Naive B cell (primary cell): ENCODE data around the gene SPATS2L. TPM values are rescaled to one million over a fixed set of nuclear protein-coding genes. Genes with fewer than 3 reads are reported as not detected.

ENCODE experiments used
- ATAC-seq, 2 donors: fragments of 150-1000 bp; cut with Tn5 transposase; 2 replicates each; pipeline ENCODE4 v1.10.0; 2021; ENCODE audit warnings: low read depth in 2 of 2, mild to moderate bottlenecking in 2 of 2, moderate library complexity in 2 of 2
- DNase-seq: peaks from one replicate; pipeline ENCODE4 v3.0.0; 2022
- H3K27ac Mint-ChIP-seq, 6 donors: one replicate each; pipeline ENCODE4 v1.8.0; 2020 to 2022; ENCODE audit warnings: mild to moderate bottlenecking in 6 of 6, mixed read lengths in 6 of 6, moderate library complexity in 5 of 6, inconsistent platforms in 2 of 6
- H3K27me3 Mint-ChIP-seq, 3 donors: one replicate each; pipeline ENCODE4 v1.8.0; 2021 to 2022; ENCODE audit warnings: mixed read lengths in 3 of 3, mild to moderate bottlenecking in 1 of 3
- H3K36me3 Mint-ChIP-seq, 2 donors: one replicate each; pipeline ENCODE4 v1.8.0; 2020 to 2022; ENCODE audit warnings: mixed read lengths in 2 of 2, inconsistent platforms in 1 of 2, mild to moderate bottlenecking in 1 of 2
- H3K4me1 Mint-ChIP-seq, 3 donors: one replicate each; pipeline ENCODE4 v1.8.0; 2020 to 2022; ENCODE audit warnings: mixed read lengths in 3 of 3, inconsistent platforms in 1 of 3, mild to moderate bottlenecking in 1 of 3, moderate library complexity in 1 of 3
- H3K4me3 Mint-ChIP-seq, 8 donors: one replicate each; pipeline ENCODE4 v1.8.0; 2020 to 2022; ENCODE audit warnings: mild to moderate bottlenecking in 8 of 8, mixed read lengths in 8 of 8, moderate library complexity in 8 of 8, inconsistent platforms in 2 of 8
- H3K9me3 Mint-ChIP-seq, 7 donors: one replicate each; pipeline ENCODE4 v1.8.0; 2020 to 2022; ENCODE audit warnings: mixed read lengths in 7 of 7, mild to moderate bottlenecking in 5 of 7, inconsistent platforms in 2 of 7, moderate library complexity in 1 of 7
- polyA plus RNA-seq, 6 donors: library from polyadenylated mRNA; unstranded; fragments of 300-500 nt; fragmentation: Illumina TruSeq; gene quantifications; one replicate each; pipeline ENCODE4 v1.2.3, GENCODE V29; 2021; ENCODE audit warnings: low read depth in 6 of 6

SPATS2L gene
- polyA plus RNA-seq, 6 donors from 2014 or later: 0.33 to 2.8 (median 1.2) TPM; not detected in 3

DNA sequence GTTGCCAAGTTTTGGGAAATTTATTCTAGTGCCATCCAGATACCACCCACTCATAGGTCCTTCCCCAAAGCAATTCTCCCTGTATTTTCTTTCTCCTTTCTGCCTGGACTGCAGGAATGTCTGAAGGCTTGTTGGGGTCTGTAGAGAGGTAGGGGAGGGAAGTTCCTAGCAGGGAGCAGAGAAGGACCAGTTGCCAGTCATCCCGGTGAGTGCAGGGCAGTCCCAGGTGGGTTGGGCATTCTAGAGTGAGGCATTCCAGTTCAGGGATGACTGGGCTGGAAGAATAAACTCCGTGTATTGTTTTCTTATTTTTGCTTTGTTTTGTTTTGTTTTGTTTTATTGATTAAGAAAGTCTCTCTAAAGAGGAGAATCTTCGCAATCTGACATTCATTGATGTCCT lies 58.1 kb downstream of the SPATS2L start:
- ATAC-seq (no peak), DNase-seq (no peak)
- H3K27me3 Mint-ChIP-seq: peaks cover 7 to 15% (median 13%) of the 10 kb centered on the region in 3 donors
- H3K27ac Mint-ChIP-seq: no peak overlapping the region
- no peaks in the 10 kb centered on the region for H3K9me3 Mint-ChIP-seq
- no peak overlapping the region for H3K4me3 Mint-ChIP-seq
- H3K4me1 Mint-ChIP-seq: no peaks in the 10 kb centered on the region
- H3K36me3 Mint-ChIP-seq: no peaks in the 10 kb centered on the region

DNA sequence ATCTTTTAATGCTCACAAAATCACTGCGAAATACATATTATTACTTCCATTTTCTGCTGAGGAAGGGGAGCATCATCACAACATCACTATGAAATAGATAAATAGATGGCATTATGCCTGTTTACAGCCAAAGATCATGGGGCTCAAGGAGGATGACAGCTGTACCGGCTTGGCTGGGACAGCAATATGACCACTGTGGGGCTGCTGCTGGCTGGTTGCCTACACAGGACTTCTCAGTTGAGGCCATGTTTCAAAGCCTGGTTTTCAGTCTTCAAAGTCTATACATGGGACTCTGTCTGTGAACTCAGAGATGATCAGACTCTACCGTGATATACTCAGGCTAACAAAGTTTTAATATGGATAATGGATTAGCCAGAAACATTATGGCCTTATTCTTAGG lies 58.7 kb downstream of the SPATS2L start:
- ATAC-seq (no peak), DNase-seq (no peak)
- H3K4me1 Mint-ChIP-seq: no peaks in the 10 kb centered on the region
- peaks cover 7 to 15% (median 8%) of the 10 kb centered on the region in 3 donors for H3K27me3 Mint-ChIP-seq
- no peaks in the 10 kb centered on the region for H3K9me3 Mint-ChIP-seq
- no peak overlapping the region for H3K27ac Mint-ChIP-seq
- H3K4me3 Mint-ChIP-seq: no peak overlapping the region
- no peaks in the 10 kb centered on the region for H3K36me3 Mint-ChIP-seq

DNA sequence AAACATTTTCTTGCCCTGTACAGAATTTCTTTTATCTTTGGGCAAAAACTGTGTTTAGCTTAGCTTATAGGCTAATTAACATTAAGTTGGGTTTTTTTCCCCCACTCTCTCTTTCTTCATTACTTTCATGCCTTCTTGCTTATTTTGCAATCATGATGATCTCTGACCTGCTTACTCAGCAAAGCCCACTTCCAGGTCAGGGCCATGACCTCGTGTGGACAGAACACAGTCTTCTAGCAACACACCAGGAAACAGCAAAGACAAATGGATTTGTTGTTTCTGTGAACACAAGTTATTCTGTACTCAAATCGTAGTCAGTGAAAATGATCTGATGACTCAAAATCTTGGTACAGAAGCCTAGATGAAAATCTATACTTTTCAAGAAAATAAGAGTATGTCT lies 60.7 kb downstream of the SPATS2L start:
- ATAC-seq: no peak
- Mint-ChIP-seq H3K27ac (no peak overlapping the region), H3K4me3 (peak overlapping the region in 1 of 8 donors; percentile 30), H3K4me1 (no peaks in the 10 kb centered on the region), H3K36me3 (no peaks in the 10 kb centered on the region), H3K27me3 (peaks cover 6 to 15% (median 7%) of the 10 kb centered on the region in 3 donors), H3K9me3 (no peaks in the 10 kb centered on the region)
- no peak for DNase-seq

DNA sequence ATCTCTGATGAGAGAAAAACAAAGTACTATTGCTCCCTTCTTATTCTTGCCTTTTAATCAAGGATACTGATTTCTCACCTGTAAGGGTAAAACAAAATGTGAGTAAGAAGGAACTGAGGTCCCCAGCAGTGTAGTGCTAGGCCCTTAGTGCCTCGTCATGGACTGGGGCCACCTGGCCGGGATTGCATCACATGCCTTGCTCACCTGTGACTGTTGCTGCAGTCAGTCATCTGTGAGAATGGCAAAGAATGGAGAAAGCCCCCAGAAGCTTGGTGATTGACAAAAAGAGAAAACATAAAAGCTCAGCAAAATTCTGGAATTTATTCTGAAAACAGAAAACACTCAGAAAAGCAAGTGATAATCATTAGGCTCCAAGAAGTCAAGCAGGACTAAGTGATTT lies 63.4 kb downstream of the SPATS2L start:
- DNase-seq (no peak), ATAC-seq (no peak)
- Mint-ChIP-seq H3K27me3 (peaks cover 0 to 9% (median under 1%) of the 10 kb centered on the region in 3 donors), H3K36me3 (no peaks in the 10 kb centered on the region), H3K27ac (no peak overlapping the region), H3K9me3 (no peaks in the 10 kb centered on the region), H3K4me3 (no peak overlapping the region), H3K4me1 (peaks cover 7 to 12% (median 10%) of the 10 kb centered on the region in 3 donors)

DNA sequence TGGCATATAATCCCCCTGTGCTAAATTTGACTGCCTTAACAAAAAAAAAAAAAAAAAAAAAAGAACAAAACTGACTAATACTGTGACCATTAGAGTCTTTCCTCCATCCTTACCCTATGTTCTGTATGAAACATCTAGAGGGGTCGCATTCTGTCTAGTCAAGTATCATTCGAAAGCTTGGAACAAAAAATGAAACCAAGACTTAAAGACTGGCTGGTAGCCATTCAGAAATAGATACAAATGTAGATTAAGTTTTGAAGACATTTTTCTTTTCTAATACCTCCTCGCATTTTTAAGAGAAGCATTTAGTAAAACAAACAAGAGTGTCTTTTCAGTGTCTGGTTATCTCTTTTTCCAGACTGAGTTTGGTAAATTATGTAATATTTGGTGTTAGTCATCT lies 66.7 kb downstream of the SPATS2L start:
- DNase-seq (no peak), ATAC-seq (no peak)
- Mint-ChIP-seq H3K4me1 (peaks cover 10 to 20% (median 12%) of the 10 kb centered on the region in 3 donors), H3K9me3 (no peaks in the 10 kb centered on the region), H3K27ac (peak overlapping the region in 1 of 6 donors; percentile 46), H3K27me3 (no peaks in the 10 kb centered on the region), H3K36me3 (no peaks in the 10 kb centered on the region), H3K4me3 (peak overlapping the region in 2 of 8 donors; percentile 21 to 72)

DNA sequence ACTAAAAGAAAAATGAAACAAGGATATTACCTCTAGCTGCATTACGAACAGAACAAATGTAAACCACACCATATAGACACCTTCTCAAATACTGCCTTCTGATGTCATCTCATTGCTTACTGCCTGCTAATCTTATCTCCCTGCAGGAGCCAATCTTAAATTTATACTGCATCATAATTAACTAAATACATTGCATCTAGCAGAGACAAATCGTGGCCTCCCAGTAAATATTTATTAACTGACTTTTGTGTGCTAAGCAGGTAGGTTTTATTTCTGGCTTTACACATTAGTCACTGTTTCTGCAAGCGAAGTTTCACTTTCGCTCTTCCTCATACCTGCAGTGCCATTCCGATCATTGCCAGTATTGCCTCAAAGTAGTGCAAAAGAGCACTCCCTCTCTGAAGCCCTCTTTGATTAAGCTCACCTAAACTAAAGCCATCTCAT lies 67.5 kb downstream of the SPATS2L start:
- Mint-ChIP-seq H3K4me1 (peaks cover 10 to 20% (median 12%) of the 10 kb centered on the region in 3 donors), H3K36me3 (no peaks in the 10 kb centered on the region), H3K9me3 (no peaks in the 10 kb centered on the region), H3K4me3 (peak overlapping the region; percentile 68 to 91 (median 82)), H3K27ac (peak overlapping the region in 1 of 6 donors; percentile 68), H3K27me3 (no peaks in the 10 kb centered on the region)
- DNase-seq: peak; percentile 29
- peak; percentile 74 to 88 for ATAC-seq

DNA sequence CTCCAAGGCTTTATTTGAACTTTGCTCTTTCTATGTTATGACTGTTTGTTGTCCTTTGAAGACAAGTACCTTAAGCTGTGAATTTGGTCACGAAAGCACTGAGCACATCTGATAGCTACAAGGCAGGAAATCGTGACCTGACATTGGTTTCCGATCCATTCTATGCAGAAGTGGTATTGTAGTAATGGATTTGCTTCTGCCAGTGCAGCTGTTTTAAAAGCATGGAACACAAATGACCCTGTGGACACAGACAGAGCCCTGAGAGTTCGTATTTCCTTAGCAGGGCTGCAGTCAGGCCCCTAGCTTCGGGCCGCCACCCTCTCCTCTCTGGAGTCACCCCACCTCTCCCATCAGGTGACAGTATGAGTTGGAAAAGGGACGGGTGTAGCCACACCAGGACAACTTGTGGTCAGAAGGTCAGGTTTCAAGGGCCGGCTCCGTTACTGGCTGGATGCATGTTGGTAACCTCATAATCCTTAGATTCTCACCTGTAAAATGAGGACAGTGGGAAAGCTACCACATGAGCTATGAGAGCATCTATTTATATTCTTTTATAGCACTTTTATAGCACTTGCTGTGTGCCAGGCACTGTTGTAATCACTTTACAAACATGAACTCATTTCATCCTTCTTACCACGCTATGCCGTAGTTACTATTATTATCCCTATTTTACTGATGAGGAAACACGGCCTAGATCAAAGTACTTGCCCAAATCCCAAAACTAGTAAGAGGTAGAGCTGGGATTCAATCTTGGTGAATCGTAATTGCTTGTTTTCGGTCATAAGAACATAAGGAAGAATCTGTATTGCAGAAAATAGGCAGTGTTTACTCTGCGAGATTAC lies 70.2 kb downstream of the SPATS2L start:
- DNase-seq (no peak), ATAC-seq (no peak)
- no peaks in the 10 kb centered on the region for H3K27me3 Mint-ChIP-seq
- H3K4me1 Mint-ChIP-seq: peaks cover 10 to 20% (median 12%) of the 10 kb centered on the region in 3 donors
- no peaks in the 10 kb centered on the region for H3K9me3 Mint-ChIP-seq
- no peak overlapping the region for H3K27ac Mint-ChIP-seq
- no peaks in the 10 kb centered on the region for H3K36me3 Mint-ChIP-seq
- peak overlapping the region in 1 of 8 donors; percentile 9 for H3K4me3 Mint-ChIP-seq

DNA sequence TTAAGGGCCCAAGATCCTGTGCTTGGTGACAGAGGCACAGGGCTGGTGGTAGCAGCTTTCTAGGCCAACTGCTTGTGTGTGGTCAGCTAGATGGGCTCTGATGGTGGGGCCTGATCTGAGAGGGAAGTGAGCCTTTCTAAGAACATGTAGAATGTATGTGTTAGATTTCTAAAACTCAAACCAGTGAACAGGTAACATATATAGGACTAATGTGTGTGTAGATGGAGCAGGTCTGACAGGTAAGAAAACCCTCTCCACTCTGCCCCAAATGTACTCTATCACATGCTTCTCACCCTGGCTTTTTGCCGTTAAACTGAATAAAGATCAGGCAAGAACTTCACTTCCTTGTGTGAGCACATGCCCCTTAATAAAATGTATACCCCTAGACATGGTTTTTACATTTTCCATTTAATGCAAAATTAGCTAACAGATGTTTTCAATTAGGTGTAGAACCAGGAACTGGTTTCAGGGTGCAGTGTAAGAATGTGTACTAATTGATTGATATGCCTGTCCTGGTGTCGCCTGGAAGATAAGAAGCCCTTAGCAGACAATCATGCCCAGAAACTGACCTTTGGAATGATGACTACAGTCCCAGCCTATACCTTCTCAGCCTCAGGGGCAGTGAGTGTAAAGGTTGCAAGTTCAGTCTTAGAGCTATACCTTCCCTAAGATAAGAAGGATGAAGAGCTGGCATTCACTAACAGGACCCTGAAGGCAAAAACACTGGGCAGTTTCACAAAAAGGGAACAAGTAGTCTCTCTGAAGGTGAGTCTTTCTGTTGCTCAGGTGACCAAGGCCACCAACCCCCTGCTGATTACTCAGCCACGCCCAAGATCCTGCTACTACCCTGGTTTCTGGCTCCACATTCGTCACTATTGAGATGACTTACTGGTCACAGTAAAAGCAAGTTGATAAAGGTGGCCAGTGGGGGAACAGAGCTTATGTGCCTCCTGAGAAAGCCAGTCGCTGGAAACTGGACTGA lies 71.2 kb downstream of the SPATS2L start:
- Mint-ChIP-seq H3K36me3 (no peaks in the 10 kb centered on the region), H3K9me3 (no peaks in the 10 kb centered on the region), H3K27me3 (no peaks in the 10 kb centered on the region), H3K4me1 (peaks cover 10 to 20% (median 12%) of the 10 kb centered on the region in 3 donors), H3K27ac (no peak overlapping the region), H3K4me3 (no peak overlapping the region)
- ATAC-seq (no peak), DNase-seq (no peak)

DNA sequence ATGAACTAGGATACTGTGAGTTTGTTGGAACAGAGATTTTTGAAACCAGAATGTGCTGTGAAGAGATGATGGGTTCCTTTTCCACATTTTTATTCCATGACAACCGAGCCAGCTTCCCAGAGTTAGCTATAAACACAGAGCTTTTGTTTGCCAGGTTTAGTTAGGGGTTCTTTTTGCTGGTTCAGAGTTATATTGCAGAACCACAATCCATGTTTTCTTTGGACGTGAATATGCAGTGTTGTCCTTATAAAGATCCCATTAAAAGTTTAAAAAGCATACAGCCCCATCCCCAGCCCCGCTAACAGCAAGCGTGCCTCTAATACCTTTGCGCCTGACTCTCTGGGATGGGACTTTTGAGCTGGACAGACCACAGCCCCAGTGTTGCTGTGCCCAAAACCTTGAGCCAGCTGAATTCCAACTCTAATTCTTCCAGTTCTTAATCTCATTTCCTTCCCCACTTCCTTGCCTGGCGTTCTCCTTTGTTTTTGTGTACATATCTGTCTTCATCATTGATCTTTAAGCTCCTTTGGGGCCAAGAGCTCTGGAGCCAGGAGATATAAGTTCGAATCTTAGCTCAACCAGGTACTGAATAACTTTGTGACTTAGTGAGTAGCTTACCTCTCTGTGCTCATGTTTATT lies 72.3 kb downstream of the SPATS2L start:
- H3K9me3 Mint-ChIP-seq: no peaks in the 10 kb centered on the region
- ATAC-seq (no peak), DNase-seq (no peak)
- no peaks in the 10 kb centered on the region for H3K36me3 Mint-ChIP-seq
- H3K4me3 Mint-ChIP-seq: no peak overlapping the region
- H3K27ac Mint-ChIP-seq: no peak overlapping the region
- peaks cover 13 to 19% (median 14%) of the 10 kb centered on the region in 3 donors for H3K4me1 Mint-ChIP-seq
- H3K27me3 Mint-ChIP-seq: no peaks in the 10 kb centered on the region

DNA sequence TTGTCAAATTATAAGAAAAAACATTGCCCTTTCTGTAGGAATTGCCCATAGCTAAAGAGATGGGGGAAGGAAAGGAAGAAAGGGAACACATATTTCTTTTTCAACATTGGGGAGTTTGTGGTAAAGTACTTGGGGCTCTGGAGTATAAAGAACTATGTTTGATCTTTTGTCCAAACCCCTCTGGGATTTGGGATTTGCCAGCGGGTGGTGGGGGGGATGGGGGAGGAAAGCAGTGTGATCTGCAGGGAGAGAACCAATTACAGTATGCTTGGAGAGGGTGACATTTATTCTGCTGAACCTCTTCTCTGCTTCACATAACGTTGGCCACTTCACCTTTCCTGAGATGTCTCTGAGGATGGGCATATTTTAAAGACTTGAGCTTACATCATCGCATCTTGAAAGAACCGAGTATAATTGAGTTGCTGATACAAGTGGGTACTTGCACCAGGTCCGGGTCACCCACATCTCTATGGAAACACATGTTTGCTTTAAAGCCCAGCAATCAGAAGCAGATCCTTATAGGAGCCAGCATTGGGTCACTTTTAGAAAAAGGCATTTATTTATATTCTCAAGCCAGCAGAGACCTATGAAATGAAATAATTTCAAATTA lies 73.1 kb downstream of the SPATS2L start:
- DNase-seq: no peak
- ATAC-seq: no peak
- Mint-ChIP-seq H3K27ac (no peak overlapping the region), H3K9me3 (no peaks in the 10 kb centered on the region), H3K4me3 (no peak overlapping the region), H3K4me1 (peaks cover 6 to 11% (median 8%) of the 10 kb centered on the region in 3 donors), H3K27me3 (no peaks in the 10 kb centered on the region), H3K36me3 (no peaks in the 10 kb centered on the region)

GRCh38 chr2:200380091-200380561 lies 73.6 kb downstream of the SPATS2L start:
- Mint-ChIP-seq H3K4me3 (no peak overlapping the region), H3K27me3 (no peaks in the 10 kb centered on the region), H3K36me3 (no peaks in the 10 kb centered on the region), H3K27ac (no peak overlapping the region), H3K9me3 (no peaks in the 10 kb centered on the region), H3K4me1 (peaks cover 6 to 8% (median 6%) of the 10 kb centered on the region in 3 donors)
- DNase-seq (no peak), ATAC-seq (no peak)

GRCh38 chr2:200380833-200381542 lies 74.5 kb downstream of the SPATS2L start:
- ATAC-seq (no peak), DNase-seq (no peak)
- Mint-ChIP-seq H3K9me3 (no peaks in the 10 kb centered on the region), H3K4me3 (no peak overlapping the region), H3K4me1 (peaks cover 5 to 8% (median 6%) of the 10 kb centered on the region in 3 donors), H3K27me3 (no peaks in the 10 kb centered on the region), H3K27ac (no peak overlapping the region), H3K36me3 (no peaks in the 10 kb centered on the region)
